Measurements from ENCODE around the gene TTYH1. TPM values are rescaled to one million over a fixed set of nuclear protein-coding genes. Genes with fewer than 3 reads are reported as not detected.
A peak's percentile ranks its signal among the peaks of the same experiment; 100 is the strongest.

Gene TTYH1
- total RNA-seq, 1 experiment from 2014 or later: 2.9 TPM

DNA sequence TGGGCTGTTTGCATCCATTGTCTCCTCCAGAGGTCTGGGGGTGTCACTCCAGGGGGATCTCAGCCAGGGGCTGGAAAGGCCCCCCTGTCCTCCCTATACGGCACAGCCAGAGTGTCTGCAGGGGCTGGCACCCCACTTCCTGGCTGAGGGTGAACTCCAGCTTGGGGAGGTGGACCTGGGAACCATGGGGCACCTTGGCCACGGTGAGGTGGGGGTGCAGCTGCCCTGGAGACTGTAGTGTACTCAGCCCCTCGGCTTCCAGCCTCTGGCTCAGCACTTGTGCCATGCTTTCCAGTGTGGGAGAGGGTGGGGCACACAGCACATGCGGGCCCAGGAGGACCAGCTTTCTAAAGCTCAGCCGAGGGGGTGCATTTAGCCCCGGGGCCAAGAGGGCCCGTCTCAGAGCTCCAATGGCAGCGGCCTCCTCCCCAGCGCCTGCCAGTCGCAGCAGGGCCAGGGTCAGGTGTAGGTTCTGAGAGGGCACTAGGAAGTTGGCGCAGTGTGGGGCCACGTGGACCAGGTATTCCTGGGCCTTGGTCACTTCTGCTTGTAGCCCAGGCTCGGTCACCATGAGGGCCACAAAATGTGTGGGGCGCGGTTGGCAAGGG lies 46.9 kb downstream of the TTYH1 start:
- H3K4me1 Mint-ChIP-seq (ENCODE audit: low read depth, unreplicated experiment): peaks cover 39% of the 10 kb centered on the region
- no peaks in the 10 kb centered on the region for H3K27me3 Mint-ChIP-seq (ENCODE audit: unreplicated experiment)
- BruUV-seq (replicated peaks): TSS peak; percentile 76
- peak; percentile 37 for DNase-seq
- intact Hi-C loops (cut with micrococcal nuclease; ENCODE audit: unreplicated experiment): loop anchor here (2.0 kb wide), 1 partner anchor 13 kb away; the partner anchor contains the start of gene LENG8
- no peaks in the 10 kb centered on the region for H3K9me3 Mint-ChIP-seq (ENCODE audit: low read depth, unreplicated experiment)
- H3K36me3 Mint-ChIP-seq (ENCODE audit: insufficient read depth, unreplicated experiment): peaks cover 77% of the 10 kb centered on the region
- H3K27ac Mint-ChIP-seq (ENCODE audit: unreplicated experiment): peak overlapping the region; percentile 99
- H3K4me3 Mint-ChIP-seq (ENCODE audit: low read depth, unreplicated experiment): peak overlapping the region; percentile 72
- CTCF ChIA-PET: interaction anchor here (0.8 to 1.9 kb wide), 3 partner anchors 14 to 63 kb away, joined by 3 to 14 read pairs (median 3); partner anchors contain the start of gene LENG8
- TF ChIP-seq, protein P1, sequence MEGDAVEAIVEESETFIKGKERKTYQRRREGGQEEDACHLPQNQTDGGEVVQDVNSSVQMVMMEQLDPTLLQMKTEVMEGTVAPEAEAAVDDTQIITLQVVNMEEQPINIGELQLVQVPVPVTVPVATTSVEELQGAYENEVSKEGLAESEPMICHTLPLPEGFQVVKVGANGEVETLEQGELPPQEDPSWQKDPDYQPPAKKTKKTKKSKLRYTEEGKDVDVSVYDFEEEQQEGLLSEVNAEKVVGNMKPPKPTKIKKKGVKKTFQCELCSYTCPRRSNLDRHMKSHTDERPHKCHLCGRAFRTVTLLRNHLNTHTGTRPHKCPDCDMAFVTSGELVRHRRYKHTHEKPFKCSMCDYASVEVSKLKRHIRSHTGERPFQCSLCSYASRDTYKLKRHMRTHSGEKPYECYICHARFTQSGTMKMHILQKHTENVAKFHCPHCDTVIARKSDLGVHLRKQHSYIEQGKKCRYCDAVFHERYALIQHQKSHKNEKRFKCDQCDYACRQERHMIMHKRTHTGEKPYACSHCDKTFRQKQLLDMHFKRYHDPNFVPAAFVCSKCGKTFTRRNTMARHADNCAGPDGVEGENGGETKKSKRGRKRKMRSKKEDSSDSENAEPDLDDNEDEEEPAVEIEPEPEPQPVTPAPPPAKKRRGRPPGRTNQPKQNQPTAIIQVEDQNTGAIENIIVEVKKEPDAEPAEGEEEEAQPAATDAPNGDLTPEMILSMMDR (IDR thresholded peaks at IDR 0.05; ENCODE audit: unreplicated experiment): no peak

DNA sequence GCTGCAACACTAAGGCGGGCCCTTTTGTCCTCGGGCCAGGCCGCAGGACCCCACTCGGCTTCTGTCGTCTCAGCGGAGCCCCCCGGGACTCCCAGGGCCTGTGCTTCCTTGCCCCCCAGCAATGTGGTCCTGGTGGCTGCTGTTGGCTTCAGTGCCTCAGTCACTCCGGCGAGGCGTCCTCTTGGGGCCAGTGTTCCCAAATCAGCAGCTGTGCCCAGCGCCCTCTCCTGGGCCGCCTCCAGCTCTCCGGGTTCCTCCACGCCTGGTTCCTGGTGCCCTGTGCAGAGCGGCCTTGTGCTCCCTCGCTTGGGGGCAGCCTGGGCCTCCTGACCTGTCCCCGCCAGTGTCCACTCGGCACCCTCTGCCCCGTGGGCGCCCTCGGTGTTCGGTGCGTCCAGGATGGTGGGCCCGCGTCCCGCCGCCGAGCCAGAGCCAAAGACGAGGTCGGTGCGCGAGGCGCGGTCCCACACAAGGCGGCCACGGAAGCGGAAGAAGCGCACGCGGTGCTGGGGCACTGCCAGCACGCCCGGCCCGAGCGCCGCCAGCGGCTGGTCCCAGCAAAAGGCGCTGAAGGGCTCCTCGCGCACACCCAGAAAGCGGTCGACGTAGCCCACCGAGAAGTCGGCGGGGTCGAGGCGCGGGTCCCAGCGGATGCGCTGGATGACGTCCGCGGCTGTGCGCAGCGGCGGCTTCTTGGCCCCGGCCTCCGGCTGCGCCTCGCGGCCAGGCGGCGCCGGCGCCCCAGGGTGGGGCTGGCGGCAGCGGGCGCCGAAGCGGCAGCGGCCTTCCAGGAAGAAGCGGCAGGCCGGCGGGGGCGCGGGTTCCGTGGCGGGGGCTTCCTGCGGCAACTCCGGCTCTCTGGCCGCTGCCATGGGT lies 47.6 kb downstream of the TTYH1 start:
- Mint-ChIP-seq H3K36me3 (ENCODE audit: insufficient read depth, unreplicated experiment) (peaks cover 70% of the 10 kb centered on the region), H3K4me3 (ENCODE audit: low read depth, unreplicated experiment) (peak overlapping the region; percentile 72), H3K9me3 (ENCODE audit: low read depth, unreplicated experiment) (no peaks in the 10 kb centered on the region), H3K27ac (ENCODE audit: unreplicated experiment) (peak overlapping the region; percentile 99), H3K27me3 (ENCODE audit: unreplicated experiment) (no peaks in the 10 kb centered on the region), H3K4me1 (ENCODE audit: low read depth, unreplicated experiment) (peaks cover 39% of the 10 kb centered on the region)
- peak; percentile 78 for DNase-seq
- BruUV-seq (replicated peaks): no TSS peak
- intact Hi-C loops (cut with micrococcal nuclease; ENCODE audit: unreplicated experiment): loop anchor here (2.0 kb wide), 1 partner anchor 14 kb away; the partner anchor contains the start of gene LENG8
- CTCF ChIA-PET: interaction anchor here (0.6 to 1.9 kb wide), 8 partner anchors 12 to 64 kb away, joined by 3 to 14 read pairs (median 4); partner anchors contain the start of gene LENG8
- TF ChIP-seq, protein P1 (IDR thresholded peaks at IDR 0.05; ENCODE audit: unreplicated experiment): peak; percentile 46

DNA sequence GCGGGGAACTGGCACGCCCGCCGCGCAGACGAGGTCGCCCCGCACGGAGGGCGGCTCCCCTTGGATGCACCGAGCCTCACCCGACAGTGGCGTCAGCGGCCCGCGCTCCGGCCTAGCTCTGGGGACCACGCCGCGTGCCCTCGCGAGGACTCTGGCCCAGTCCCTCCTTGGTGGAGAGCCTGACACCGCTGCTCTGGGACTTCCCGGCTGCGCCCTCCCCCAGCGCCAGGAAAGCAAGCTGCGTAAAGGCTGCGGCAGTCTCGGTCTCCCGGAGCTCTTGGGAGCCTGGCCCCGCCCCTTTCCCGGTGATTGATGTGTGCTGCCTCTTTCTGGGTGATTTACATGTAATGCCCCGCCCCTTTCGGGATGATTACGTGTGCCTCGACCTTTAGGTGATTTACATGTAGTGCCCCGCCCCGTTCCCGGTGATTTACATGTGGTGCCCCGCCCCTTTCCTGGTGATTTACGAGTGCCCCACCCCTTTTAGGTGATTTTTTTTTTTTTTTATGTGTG lies 48.3 kb downstream of the TTYH1 start, which contains the start of gene LENG9:
Gene LENG9 (minus strand): TSS at position 248 of the 513 bp plus-strand sequence. CDS start 252 bp downstream, outside the sequence.
- peaks cover 37% of the 10 kb centered on the region for H3K4me1 Mint-ChIP-seq (ENCODE audit: low read depth, unreplicated experiment)
- TF ChIP-seq, protein P1 (IDR thresholded peaks at IDR 0.05; ENCODE audit: unreplicated experiment): no peak
- BruUV-seq (replicated peaks): no TSS peak
- no peaks in the 10 kb centered on the region for H3K27me3 Mint-ChIP-seq (ENCODE audit: unreplicated experiment)
- CTCF ChIA-PET: interaction anchor here (0.6 to 1.9 kb wide), 7 partner anchors 13 to 55 kb away, joined by 3 to 14 read pairs (median 5); partner anchors contain the start of gene LENG8
- H3K4me3 Mint-ChIP-seq (ENCODE audit: low read depth, unreplicated experiment): peak within 1 kb of the TSS; percentile 72
- peaks cover 63% of the 10 kb centered on the region for H3K36me3 Mint-ChIP-seq (ENCODE audit: insufficient read depth, unreplicated experiment)
- intact Hi-C loops (cut with micrococcal nuclease; ENCODE audit: unreplicated experiment): loop anchor here (2.0 kb wide), 1 partner anchor 15 kb away; the partner anchor contains the start of gene LENG8
- peak within 1 kb of the TSS; percentile 99 for H3K27ac Mint-ChIP-seq (ENCODE audit: unreplicated experiment)
- H3K9me3 Mint-ChIP-seq (ENCODE audit: low read depth, unreplicated experiment): no peaks in the 10 kb centered on the region
- peak; percentile 99 for DNase-seq

DNA sequence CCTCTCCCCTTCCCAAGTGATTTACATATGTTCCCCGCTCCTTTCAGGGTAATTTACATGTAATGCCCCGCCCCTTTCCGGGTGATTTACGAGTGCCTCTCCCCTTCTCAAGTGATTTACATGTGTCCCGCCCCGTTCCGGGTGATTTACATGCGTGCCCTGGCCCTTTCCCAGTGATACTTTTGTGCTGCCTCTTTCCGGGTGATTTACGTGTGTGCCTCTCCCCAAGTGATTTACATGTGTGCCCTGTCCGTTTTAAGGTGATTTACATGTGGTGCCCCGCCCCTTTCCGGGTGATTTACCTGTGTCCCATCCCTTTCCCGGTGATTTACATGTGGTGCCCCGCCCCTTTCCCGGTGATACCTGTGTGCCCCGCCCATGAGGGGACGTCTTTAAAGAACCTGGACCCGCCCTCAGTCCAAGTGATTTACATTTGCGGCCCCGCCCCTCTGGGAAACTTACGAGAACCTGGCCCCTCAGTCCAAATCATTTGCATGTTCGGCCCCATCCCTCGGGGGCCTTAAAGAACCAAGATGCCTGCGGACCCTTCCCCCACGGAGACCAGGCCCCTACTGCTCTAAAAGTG lies 48.9 kb downstream of the TTYH1 start:
- Mint-ChIP-seq H3K27me3 (ENCODE audit: unreplicated experiment) (no peaks in the 10 kb centered on the region), H3K4me3 (ENCODE audit: low read depth, unreplicated experiment) (peak overlapping the region; percentile 72), H3K9me3 (ENCODE audit: low read depth, unreplicated experiment) (no peaks in the 10 kb centered on the region), H3K4me1 (ENCODE audit: low read depth, unreplicated experiment) (peaks cover 37% of the 10 kb centered on the region), H3K36me3 (ENCODE audit: insufficient read depth, unreplicated experiment) (peaks cover 57% of the 10 kb centered on the region), H3K27ac (ENCODE audit: unreplicated experiment) (peak overlapping the region; percentile 99)
- TF ChIP-seq, protein P1 (IDR thresholded peaks at IDR 0.05; ENCODE audit: unreplicated experiment): no peak
- CTCF ChIA-PET: interaction anchor here (0.7 to 1.9 kb wide), 6 partner anchors 13 to 55 kb away, joined by 3 to 14 read pairs (median 5); partner anchors contain the start of gene LENG8
- BruUV-seq (replicated peaks): no TSS peak
- intact Hi-C loops (cut with micrococcal nuclease; ENCODE audit: unreplicated experiment): no loop called here
- DNase-seq: peak; percentile 99

All from Calu3 (cell line).